Common myeloid progenitor, CD34-positive (primary cell): ENCODE results near the gene TACR1.

Experiments
- CTCF ChIA-PET: fragments of 350-600 bp; sonication (Branson Sonifier 250); formaldehyde crosslinking; loops from one replicate; lab custom pipeline; 2021; ENCODE audit warnings: antibody characterized with exemption; lab: Charles Lee
- POLR2A ChIA-PET: fragments of 350-600 bp; sonication (Branson Sonifier 250); formaldehyde crosslinking; loops from one replicate; lab custom pipeline; 2021; ENCODE audit warnings: antibody characterized with exemption; lab: Charles Lee
- DNase-seq, 3 donors: peaks; one replicate each; pipeline versions ENCODE4 v3.0.0 to v3.0.0-alpha.2; 2013
- H3K27ac ChIP-seq, 2 experiments: 1 replicate in 1 of 2; 2 replicates in 1 of 2; pipeline ENCODE4 v1.7.0; 2013; ENCODE audit warnings: inconsistent platforms in 2 of 2, low read length in 2 of 2, mild to moderate bottlenecking in 2 of 2, low read depth in 1 of 2, moderate library complexity in 1 of 2; ENCODE audit not compliant: severe bottlenecking in 2 of 2, insufficient read depth in 1 of 2, poor library complexity in 1 of 2
- H3K27me3 ChIP-seq, 5 experiments: replicated peaks in 2 of 5; 1 replicate in 3 of 5; 2 replicates in 2 of 5; pipeline versions ENCODE4 v1.6.1 to v1.7.0; 2013; ENCODE audit warnings: low read length in 4 of 5, mild to moderate bottlenecking in 2 of 5, moderate library complexity in 2 of 5, inconsistent platforms in 1 of 5; ENCODE audit not compliant: insufficient read depth in 5 of 5, control insufficient read depth in 4 of 5
- H3K36me3 ChIP-seq, 4 experiments: 1 replicate in 2 of 4; 2 replicates in 2 of 4; pipeline versions ENCODE4 v1.6.1 to v1.7.0; 2013; ENCODE audit warnings: low read length in 3 of 4, control low read depth in 1 of 4, mild to moderate bottlenecking in 1 of 4; ENCODE audit not compliant: control insufficient read depth in 4 of 4, insufficient read depth in 4 of 4
- H3K4me1 ChIP-seq, 4 experiments: 1 replicate in 3 of 4; 2 replicates in 1 of 4; pipeline versions ENCODE4 v1.6.1 to v1.7.1; 2013; ENCODE audit warnings: low read length in 3 of 4, mild to moderate bottlenecking in 3 of 4, control low read depth in 1 of 4, inconsistent platforms in 1 of 4, moderate library complexity in 1 of 4; ENCODE audit not compliant: control insufficient read depth in 4 of 4, insufficient read depth in 4 of 4; ENCODE audit errors: control extremely low read depth in 1 of 4
- H3K4me3 ChIP-seq, 7 experiments: 1 replicate in 4 of 7; 2 replicates in 3 of 7; pipeline versions ENCODE4 v1.5.1 to v1.7.0; 2013; ENCODE audit warnings: mild to moderate bottlenecking in 7 of 7, low read length in 6 of 7, moderate library complexity in 6 of 7, inconsistent platforms in 2 of 7, low read depth in 2 of 7, control low read depth in 1 of 7; ENCODE audit not compliant: insufficient read depth in 4 of 7, control insufficient read depth in 1 of 7; ENCODE audit errors: extremely low read depth in 1 of 7
- H3K9me3 ChIP-seq, 5 experiments: 1 replicate in 4 of 5; 2 replicates in 1 of 5; pipeline versions ENCODE4 v1.6.1 to v1.7.1; 2013; ENCODE audit warnings: low read length in 4 of 5, mild to moderate bottlenecking in 2 of 5, inconsistent platforms in 1 of 5, low read depth in 1 of 5, moderate library complexity in 1 of 5; ENCODE audit not compliant: control insufficient read depth in 4 of 5, insufficient read depth in 2 of 5; ENCODE audit errors: control extremely low read depth in 1 of 5
- WGBS: methylation state at CpG from one replicate; pipeline ENCODE4 v1.1.5; 2013; ENCODE audit not compliant: insufficient coverage; 5-methylcytosine and 5-hydroxymethylcytosine counted together

The TACR1 gene

DNA sequence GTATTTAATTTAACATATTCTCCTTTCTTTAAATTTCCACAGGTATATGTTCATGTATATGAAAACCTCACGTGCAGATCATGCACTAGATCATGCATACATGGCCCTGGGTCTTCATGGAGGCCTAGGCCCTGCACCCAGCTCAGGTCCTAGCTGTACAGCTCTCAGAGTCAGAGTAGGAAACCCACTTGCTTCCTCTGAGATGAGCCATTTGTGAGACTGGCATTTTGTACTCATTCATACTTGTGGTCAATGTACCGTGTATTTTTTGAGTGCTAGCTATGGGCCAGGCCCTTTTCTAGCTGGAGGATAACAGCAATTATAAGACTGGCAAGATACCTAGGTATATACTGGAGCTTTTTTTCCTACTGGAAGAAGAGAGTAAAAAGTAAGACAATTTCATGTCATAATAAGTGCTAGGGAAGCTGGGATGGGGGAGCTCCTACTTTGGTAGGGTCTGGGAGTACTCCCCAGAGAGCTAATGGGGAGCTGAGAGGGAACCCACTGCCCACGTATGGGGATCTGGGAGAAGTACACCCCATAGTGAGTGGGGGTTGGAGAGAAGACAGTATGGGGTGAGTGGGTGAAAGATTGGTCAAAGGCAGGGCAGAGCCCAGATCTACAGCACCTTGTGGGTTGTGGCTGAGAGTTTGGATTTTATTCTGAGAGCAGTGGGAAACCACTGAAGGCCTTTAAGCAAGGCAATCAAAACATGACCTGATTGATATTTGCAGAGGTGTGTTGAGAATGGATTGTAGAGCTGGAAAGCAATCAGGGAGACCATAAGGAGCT, 168.9 kb downstream of the TACR1 start:
- CTCF ChIA-PET: interaction anchor here (0.6 to 1.6 kb wide), 3 partner anchors 9 to 111 kb away, joined by 3 to 4 read pairs (median 3); no protein-coding TSS in a partner anchor

DNA sequence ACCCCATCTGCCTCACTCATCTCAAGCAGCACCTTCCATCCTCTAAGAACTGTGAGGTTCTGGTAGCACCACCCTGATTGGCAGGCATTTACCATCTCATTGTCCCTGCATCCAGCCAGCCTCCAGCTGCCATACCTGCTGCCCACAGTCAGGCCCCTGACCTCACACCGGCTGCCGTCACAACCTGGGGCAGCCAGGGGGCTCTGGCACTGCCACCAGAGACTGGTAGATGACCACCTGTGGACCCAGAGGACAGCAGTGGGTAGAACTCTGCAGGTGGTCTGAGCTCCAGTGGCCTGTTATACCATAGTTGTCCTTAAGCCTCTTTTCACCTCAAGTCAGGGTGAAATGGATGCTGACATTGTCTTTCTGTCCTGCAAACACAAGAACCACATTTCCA, 171.4 kb downstream of the TACR1 start:
- ChIA-PET POLR2A (no interaction called here), CTCF (no interaction called here)
- 100% methylated on average over 2 of the region's 2 CpGs for WGBS
- Histone ChIP-seq H3K4me1 (no peaks in the 10 kb centered on the region), H3K4me3 (no peak overlapping the region), H3K9me3 (peaks cover 0 to 1% (median 0%) of the 10 kb centered on the region in 5 experiments), H3K36me3 (no peaks in the 10 kb centered on the region), H3K27ac (no peak overlapping the region), H3K27me3 (peaks cover 0 to 29% (median 0%) of the 10 kb centered on the region in 5 experiments)
- DNase-seq: no peak

More for the DNA sequence above, 168.9 kb downstream of the TACR1 start:
- Histone ChIP-seq H3K9me3 (peaks cover 0 to 1% (median 0%) of the 10 kb centered on the region in 5 experiments), H3K36me3 (no peaks in the 10 kb centered on the region), H3K4me3 (no peak overlapping the region), H3K4me1 (peaks cover 0 to 12% (median 5%) of the 10 kb centered on the region in 4 experiments), H3K27ac (no peak overlapping the region), H3K27me3 (peaks cover 0 to 26% (median 2%) of the 10 kb centered on the region in 5 experiments)
- 90% methylated on average over 2 of the region's 3 CpGs for WGBS
- POLR2A ChIA-PET: no interaction called here
- no peak for DNase-seq

DNA sequence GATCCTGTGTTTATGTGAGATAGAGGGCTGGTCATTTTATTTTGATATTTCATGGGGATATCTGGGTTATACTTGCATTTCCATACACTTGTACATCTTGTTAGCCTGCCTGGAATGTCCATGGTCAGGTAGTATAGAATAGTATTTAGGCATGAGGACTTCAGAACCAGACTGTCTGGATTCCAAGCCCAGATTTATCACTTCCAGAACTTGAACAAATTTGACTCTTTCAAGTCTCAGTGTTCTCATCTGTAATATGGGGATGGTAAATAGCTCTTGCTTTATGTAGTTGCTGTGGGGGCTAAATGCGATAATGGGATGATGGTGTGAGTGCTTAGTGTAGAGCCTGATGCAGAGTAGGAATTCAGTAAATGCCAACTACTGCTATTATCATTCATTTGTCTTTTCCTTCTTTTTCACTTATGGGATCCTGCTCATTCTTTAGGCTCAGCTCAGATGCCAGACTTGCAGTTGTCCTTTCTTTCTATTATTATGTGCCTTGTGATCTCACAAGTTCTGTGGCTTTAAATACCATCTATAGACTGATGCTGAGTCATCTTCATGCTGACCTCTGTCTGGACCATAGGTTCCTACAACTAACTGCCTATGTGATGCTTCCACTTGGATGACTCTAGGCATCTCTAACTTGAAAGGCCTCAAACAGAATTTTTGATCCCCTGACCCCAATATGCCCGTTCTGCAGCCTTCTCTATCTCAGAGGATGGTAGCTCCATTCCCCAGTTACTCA, 173.5 kb downstream of the TACR1 start:
- 100% methylated on average over 1 of the region's 2 CpGs for WGBS
- Histone ChIP-seq H3K4me3 (no peak overlapping the region), H3K27me3 (peaks cover 0 to 20% (median 4%) of the 10 kb centered on the region in 5 experiments), H3K4me1 (no peaks in the 10 kb centered on the region), H3K27ac (no peak overlapping the region), H3K9me3 (no peaks in the 10 kb centered on the region), H3K36me3 (no peaks in the 10 kb centered on the region)
- CTCF ChIA-PET: no interaction called here
- POLR2A ChIA-PET: no interaction called here
- DNase-seq: no peak

- H3K27me3 ChIP-seq: peaks cover 0 to 17% (median 4%) of the 10 kb centered on the region in 5 experiments
- ChIA-PET CTCF (no interaction called here), POLR2A (no interaction called here)
- H3K27ac ChIP-seq: no peak overlapping the region
- no peak for DNase-seq
- no peak overlapping the region for H3K4me3 ChIP-seq
- no peaks in the 10 kb centered on the region for H3K9me3 ChIP-seq
- no peaks in the 10 kb centered on the region for H3K36me3 ChIP-seq
- H3K4me1 ChIP-seq: no peaks in the 10 kb centered on the region
Observed at GRCh38 chr2:75025216-75025615, 174.1 kb downstream of the TACR1 start.

DNA sequence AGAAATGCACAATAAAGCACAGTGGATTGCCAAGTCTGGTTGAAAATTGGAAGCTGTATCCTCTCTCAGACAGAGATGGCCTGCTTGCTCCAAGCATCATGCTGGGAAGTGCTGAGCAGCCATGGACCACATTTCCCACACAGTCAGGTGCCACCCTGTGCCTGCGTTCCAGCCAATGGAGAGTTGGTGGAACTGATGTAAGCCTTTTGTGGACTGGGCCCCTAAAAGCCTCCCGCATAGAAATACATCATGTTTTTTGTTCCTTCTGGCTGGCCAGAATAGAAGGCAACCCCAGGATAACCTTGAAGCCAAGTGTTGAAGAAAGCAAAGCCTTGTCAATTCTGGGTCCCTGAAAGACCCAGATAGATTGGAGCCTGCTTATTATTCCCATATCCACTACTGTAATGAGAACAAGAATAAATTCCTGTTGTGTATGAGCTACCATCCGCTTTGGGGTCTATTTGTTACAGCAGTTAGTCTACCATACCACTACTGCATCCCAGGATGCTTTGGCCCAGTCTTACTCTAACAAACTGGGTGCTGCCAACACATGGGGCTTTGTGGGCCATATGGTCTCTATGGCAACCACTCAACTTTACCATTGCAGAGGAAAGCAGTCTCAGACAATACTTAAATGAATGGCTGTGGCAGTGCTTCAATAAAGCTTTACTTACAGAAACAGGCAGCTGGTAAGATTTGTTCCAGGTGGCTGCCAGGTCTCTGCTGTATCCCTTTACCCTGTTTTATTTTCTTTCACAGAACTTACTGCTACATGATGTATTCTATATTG, 175.5 kb downstream of the TACR1 start:
- CTCF ChIA-PET: no interaction called here
- no peak for DNase-seq
- POLR2A ChIA-PET: no interaction called here
- Histone ChIP-seq H3K9me3 (no peaks in the 10 kb centered on the region), H3K27me3 (peaks cover 0 to 17% (median 6%) of the 10 kb centered on the region in 5 experiments), H3K4me3 (no peak overlapping the region), H3K27ac (no peak overlapping the region), H3K4me1 (no peaks in the 10 kb centered on the region), H3K36me3 (no peaks in the 10 kb centered on the region)
- 90% methylated on average over 2 of the region's 3 CpGs for WGBS

DNA sequence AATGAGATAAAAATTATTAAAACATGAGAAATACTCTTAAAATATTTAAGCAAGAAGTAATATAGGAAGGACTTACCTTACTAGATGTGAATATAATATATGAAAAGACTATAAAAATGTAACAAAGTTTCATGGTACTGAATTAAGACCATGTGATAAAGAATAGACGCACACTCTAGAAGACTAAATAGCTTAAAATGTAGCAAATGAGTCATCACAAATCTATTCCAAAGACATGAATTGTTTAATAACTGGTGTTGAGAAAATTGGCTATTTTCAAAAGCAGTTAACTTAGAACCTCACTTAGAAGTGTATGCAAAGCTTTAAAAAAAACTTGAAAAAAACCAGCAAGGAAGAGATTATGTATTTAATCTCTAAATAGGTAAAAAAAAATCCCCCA, 176.8 kb downstream of the TACR1 start:
- H3K9me3 ChIP-seq: no peaks in the 10 kb centered on the region
- no peak overlapping the region for H3K27ac ChIP-seq
- no peak for DNase-seq
- ChIA-PET POLR2A (no interaction called here), CTCF (interaction anchor here (1.3 kb wide), 1 partner anchor 8 kb away, joined by 4 read pairs; no protein-coding TSS in a partner anchor)
- H3K4me3 ChIP-seq: no peak overlapping the region
- no CpG with 5 or more reads among the region's 1 CpG for WGBS
- H3K27me3 ChIP-seq: peaks cover 0 to 13% (median 6%) of the 10 kb centered on the region in 5 experiments
- no peaks in the 10 kb centered on the region for H3K4me1 ChIP-seq
- H3K36me3 ChIP-seq: no peaks in the 10 kb centered on the region
